HepG2 (cell line): ENCODE results near the gene AHCY. TPM values are rescaled to one million over a fixed set of nuclear protein-coding genes. Genes with fewer than 3 reads are reported as not detected.

Source experiments
- ESRRA ChIP-seq: sonication (generic); formaldehyde crosslinking; IDR thresholded peaks from 2 replicates; pipeline ENCODE4 v1.5.1; 2020; ENCODE audit warnings: mild to moderate bottlenecking, low read depth, missing genetic modification reagents
- FOSL1 ChIP-seq: sonication (generic); formaldehyde crosslinking; IDR thresholded peaks from 2 replicates; pipeline ENCODE4 v1.9.0; 2021; ENCODE audit warnings: missing genetic modification reagents, borderline replicate concordance
- FOSL2 ChIP-seq: sonication (generic); formaldehyde crosslinking; IDR thresholded peaks from 2 replicates; pipeline ENCODE4 v1.4.0; 2020; ENCODE audit warnings: missing genetic modification reagents
- FOXA1 ChIP-seq, 2 experiments: fragments of 450-650 bp in 1 of 2; sonication (generic) in 1 of 2; formaldehyde crosslinking in 1 of 2; IDR thresholded peaks; 2 replicates each; pipeline versions ENCODE4 v1.4.0 to v1.6.1; 2016 to 2020; ENCODE audit warnings: missing genetic modification reagents in 1 of 2
- HCFC1 ChIP-seq: fragments of 150-350 bp; IDR thresholded peaks from 2 replicates; pipeline ENCODE4 v1.6.1; 2014; ENCODE audit warnings: low read depth, low read length
- HNRNPUL1 ChIP-seq: fragments of 200-400 bp; formaldehyde crosslinking; IDR thresholded peaks from 2 replicates; pipeline ENCODE4 v1.6.1; 2017; ENCODE audit warnings: low read depth, mild to moderate bottlenecking, low read length, moderate library complexity
- KAT7 ChIP-seq: IDR thresholded peaks from 2 replicates; pipeline ENCODE4 v1.6.1; 2018; ENCODE audit warnings: borderline replicate concordance, missing compliant biosample characterization
- NAIF1 ChIP-seq: sonication (generic); formaldehyde crosslinking; IDR thresholded peaks from 2 replicates; pipeline ENCODE4 v1.5.0; 2020; ENCODE audit warnings: mild to moderate bottlenecking, missing genetic modification reagents, borderline replicate concordance
- SKI ChIP-seq: fragments of 450-650 bp; IDR thresholded peaks from one replicate; pipeline ENCODE4 v1.6.1; 2018; ENCODE audit warnings: mild to moderate bottlenecking; ENCODE audit not compliant: partially characterized antibody
- TBP ChIP-seq: sonication (generic); formaldehyde crosslinking; IDR thresholded peaks from 2 replicates; pipeline ENCODE4 v1.5.0; 2020; ENCODE audit warnings: missing genetic modification reagents
- ZKSCAN8 ChIP-seq: IDR thresholded peaks from 2 replicates; pipeline ENCODE4 v1.6.1; 2016; ENCODE audit warnings: borderline replicate concordance, missing genetic modification reagents, missing compliant biosample characterization
- ZMYM2 ChIP-seq: sonication (generic); formaldehyde crosslinking; IDR thresholded peaks from 2 replicates; pipeline ENCODE4 v1.8.0; 2022; ENCODE audit warnings: mild to moderate bottlenecking, missing genetic modification reagents
- ZMYM4 ChIP-seq: sonication (generic); formaldehyde crosslinking; IDR thresholded peaks from 2 replicates; pipeline ENCODE4 v1.8.1; 2023; ENCODE audit warnings: mild to moderate bottlenecking, missing genetic modification reagents
- ZNF3 ChIP-seq: IDR thresholded peaks from 2 replicates; pipeline ENCODE4 v1.7.0; 2017; ENCODE audit warnings: inconsistent platforms
- ZNF441 ChIP-seq: sonication (generic); formaldehyde crosslinking; IDR thresholded peaks from 2 replicates; pipeline ENCODE4 v1.7.0; 2021; ENCODE audit warnings: missing genetic modification reagents, borderline replicate concordance
- ZNF460 ChIP-seq: sonication (generic); formaldehyde crosslinking; IDR thresholded peaks from 2 replicates; pipeline ENCODE4 v1.5.1; 2020; ENCODE audit warnings: missing genetic modification reagents, mild to moderate bottlenecking, borderline replicate concordance
- ZNF780A ChIP-seq: sonication (generic); formaldehyde crosslinking; IDR thresholded peaks from 2 replicates; pipeline ENCODE4 v1.8.0; 2022; ENCODE audit warnings: mild to moderate bottlenecking, missing genetic modification reagents, moderate library complexity
- ZSCAN30 ChIP-seq: sonication (generic); formaldehyde crosslinking; IDR thresholded peaks from 2 replicates; pipeline ENCODE4 v1.5.0; 2020; ENCODE audit warnings: mild to moderate bottlenecking, missing genetic modification reagents
- polyA plus RNA-seq, 8 experiments: library from polyadenylated mRNA; depleted of rRNA in 3 of 8; stranded (reverse) in 7 of 8; unstranded in 1 of 8; fragments of >200 nt; fragmentation: Illumina TruSeq in 4 of 8; extraction: Trizol in 4 of 8; gene quantifications; 2 replicates each; pipeline versions ENCODE4 v1.2.1 to v1.2.3, GENCODE V29; 2011 to 2016; ENCODE audit warnings: low read depth in 4 of 8, missing spikeins in 1 of 8, mixed read lengths in 1 of 8; ENCODE audit not compliant: insufficient read depth in 1 of 8
- total RNA-seq, 5 experiments: library from RNA; depleted of rRNA; stranded (reverse); fragments of >200 nt; fragmentation: Illumina TruSeq; extraction: Trizol; gene quantifications; 2 replicates each; pipeline ENCODE4 v1.2.3, GENCODE V29; 2016; ENCODE audit warnings: low read depth in 1 of 5
- TF ChIP-seq, protein P1 (sequence below): fragments of 450-650 bp; IDR thresholded peaks from 2 replicates; pipeline ENCODE4 v1.6.1; 2017; ENCODE audit warnings: mild to moderate bottlenecking
- TF ChIP-seq, protein P2 (sequence below), 2 experiments: fragments of 450-650 bp in 1 of 2; sonication (generic) in 1 of 2; formaldehyde crosslinking; IDR thresholded peaks; 2 replicates each; pipeline versions ENCODE4 v1.5.0 to v1.8.0; 2020 to 2022; ENCODE audit warnings: mild to moderate bottlenecking in 1 of 2, missing genetic modification reagents in 1 of 2
- TF ChIP-seq, protein P3 (sequence below): sonication (generic); formaldehyde crosslinking; IDR thresholded peaks from 2 replicates; pipeline ENCODE4 v1.4.0; 2020; ENCODE audit warnings: missing genetic modification reagents
- TF ChIP-seq, protein P4 (sequence below): sonication (generic); formaldehyde crosslinking; IDR thresholded peaks from 2 replicates; pipeline ENCODE4 v1.5.0; 2020; ENCODE audit warnings: mild to moderate bottlenecking, missing genetic modification reagents
- TF ChIP-seq, protein P5 (sequence below): IDR thresholded peaks from 2 replicates; pipeline ENCODE4 v1.6.1; 2016; ENCODE audit warnings: mild to moderate bottlenecking

The AHCY gene
- total and polyA plus RNA-seq, 2 of the 13 experiments (the other 11 are each of a cell fraction or from before 2014, with no cell fraction given) = 407 to 419 TPM

DNA sequence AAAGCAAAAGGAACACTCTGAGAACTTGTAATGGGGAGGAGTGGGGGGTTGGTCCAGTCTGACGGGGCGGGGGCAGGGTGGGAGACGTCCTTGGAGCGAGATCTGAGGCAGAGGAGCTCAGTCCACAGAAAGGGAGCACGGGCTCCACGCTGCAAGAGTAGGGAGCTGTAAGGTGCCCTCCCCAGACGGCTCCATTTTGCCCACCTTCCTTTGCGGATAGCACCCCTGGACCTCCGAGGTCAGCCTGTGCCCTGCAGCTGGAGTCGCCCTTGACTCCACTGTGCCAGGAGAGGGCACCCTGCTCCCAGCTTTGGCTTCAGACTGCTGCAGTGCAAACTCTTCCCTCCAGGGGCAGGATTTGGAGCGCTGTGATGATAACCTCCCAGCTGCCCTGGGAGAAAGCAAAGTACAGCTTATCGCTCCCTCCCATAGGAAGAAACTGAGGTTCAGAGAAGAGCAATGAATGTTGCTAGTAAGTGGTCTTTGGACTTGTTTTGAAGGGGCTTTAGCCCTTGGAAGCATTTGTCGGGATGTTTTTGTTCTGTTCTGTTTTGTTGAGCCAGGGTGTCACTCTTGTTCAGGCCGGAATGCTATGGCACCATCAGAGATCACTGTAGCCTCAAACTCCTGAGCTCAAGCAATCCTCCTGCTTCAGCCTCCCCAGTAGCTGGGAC, 9.5 kb upstream of the AHCY start (continued):
- TF ChIP-seq KAT7 (peak; percentile 84; the same call in 1 of the 2 replicates), ZMYM4 (CRISPR knock-in tag) (peak; percentile 96), ZSCAN30 (no peak), FOXA1 (IDR thresholded peaks at IDR 0.05) (no peak), FOXA1 (CRISPR knock-in tag; IDR thresholded peaks at IDR 0.05) (peak; percentile 71), ZNF3 (CRISPR knock-in tag) (no peak), NAIF1 (CRISPR knock-in tag) (no peak), ZKSCAN8 (CRISPR knock-in tag) (peak; percentile 90), HNRNPUL1 (no peak), ZNF780A (CRISPR knock-in tag) (no peak), ZNF441 (peak; percentile 55; the same call in 1 of the 2 replicates), ZNF460 (no peak; the same call in 1 of the 2 replicates), SKI (peak; percentile 72), FOSL1 (CRISPR knock-in tag) (no peak), TBP (no peak), HCFC1 (peak; percentile 32; the same call in 1 of the 2 replicates), FOSL2 (CRISPR knock-in tag) (peak; percentile 87), ESRRA (CRISPR knock-in tag) (peak; percentile 85), ZMYM2 (peak; percentile 14; the same call in 1 of the 2 replicates)
- TF ChIP-seq, protein P1, sequence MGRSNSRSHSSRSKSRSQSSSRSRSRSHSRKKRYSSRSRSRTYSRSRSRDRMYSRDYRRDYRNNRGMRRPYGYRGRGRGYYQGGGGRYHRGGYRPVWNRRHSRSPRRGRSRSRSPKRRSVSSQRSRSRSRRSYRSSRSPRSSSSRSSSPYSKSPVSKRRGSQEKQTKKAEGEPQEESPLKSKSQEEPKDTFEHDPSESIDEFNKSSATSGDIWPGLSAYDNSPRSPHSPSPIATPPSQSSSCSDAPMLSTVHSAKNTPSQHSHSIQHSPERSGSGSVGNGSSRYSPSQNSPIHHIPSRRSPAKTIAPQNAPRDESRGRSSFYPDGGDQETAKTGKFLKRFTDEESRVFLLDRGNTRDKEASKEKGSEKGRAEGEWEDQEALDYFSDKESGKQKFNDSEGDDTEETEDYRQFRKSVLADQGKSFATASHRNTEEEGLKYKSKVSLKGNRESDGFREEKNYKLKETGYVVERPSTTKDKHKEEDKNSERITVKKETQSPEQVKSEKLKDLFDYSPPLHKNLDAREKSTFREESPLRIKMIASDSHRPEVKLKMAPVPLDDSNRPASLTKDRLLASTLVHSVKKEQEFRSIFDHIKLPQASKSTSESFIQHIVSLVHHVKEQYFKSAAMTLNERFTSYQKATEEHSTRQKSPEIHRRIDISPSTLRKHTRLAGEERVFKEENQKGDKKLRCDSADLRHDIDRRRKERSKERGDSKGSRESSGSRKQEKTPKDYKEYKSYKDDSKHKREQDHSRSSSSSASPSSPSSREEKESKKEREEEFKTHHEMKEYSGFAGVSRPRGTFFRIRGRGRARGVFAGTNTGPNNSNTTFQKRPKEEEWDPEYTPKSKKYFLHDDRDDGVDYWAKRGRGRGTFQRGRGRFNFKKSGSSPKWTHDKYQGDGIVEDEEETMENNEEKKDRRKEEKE = no peak
- TF ChIP-seq, protein P2, sequence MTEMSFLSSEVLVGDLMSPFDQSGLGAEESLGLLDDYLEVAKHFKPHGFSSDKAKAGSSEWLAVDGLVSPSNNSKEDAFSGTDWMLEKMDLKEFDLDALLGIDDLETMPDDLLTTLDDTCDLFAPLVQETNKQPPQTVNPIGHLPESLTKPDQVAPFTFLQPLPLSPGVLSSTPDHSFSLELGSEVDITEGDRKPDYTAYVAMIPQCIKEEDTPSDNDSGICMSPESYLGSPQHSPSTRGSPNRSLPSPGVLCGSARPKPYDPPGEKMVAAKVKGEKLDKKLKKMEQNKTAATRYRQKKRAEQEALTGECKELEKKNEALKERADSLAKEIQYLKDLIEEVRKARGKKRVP (CRISPR knock-in tag; IDR thresholded peaks at IDR 0.05) = no peak
- TF ChIP-seq, protein P3, sequence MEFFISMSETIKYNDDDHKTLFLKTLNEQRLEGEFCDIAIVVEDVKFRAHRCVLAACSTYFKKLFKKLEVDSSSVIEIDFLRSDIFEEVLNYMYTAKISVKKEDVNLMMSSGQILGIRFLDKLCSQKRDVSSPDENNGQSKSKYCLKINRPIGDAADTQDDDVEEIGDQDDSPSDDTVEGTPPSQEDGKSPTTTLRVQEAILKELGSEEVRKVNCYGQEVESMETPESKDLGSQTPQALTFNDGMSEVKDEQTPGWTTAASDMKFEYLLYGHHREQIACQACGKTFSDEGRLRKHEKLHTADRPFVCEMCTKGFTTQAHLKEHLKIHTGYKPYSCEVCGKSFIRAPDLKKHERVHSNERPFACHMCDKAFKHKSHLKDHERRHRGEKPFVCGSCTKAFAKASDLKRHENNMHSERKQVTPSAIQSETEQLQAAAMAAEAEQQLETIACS = no peak
- TF ChIP-seq, protein P4, sequence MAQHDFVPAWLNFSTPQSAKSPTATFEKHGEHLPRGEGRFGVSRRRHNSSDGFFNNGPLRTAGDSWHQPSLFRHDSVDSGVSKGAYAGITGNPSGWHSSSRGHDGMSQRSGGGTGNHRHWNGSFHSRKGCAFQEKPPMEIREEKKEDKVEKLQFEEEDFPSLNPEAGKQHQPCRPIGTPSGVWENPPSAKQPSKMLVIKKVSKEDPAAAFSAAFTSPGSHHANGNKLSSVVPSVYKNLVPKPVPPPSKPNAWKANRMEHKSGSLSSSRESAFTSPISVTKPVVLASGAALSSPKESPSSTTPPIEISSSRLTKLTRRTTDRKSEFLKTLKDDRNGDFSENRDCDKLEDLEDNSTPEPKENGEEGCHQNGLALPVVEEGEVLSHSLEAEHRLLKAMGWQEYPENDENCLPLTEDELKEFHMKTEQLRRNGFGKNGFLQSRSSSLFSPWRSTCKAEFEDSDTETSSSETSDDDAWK = no peak
- TF ChIP-seq, protein P5, sequence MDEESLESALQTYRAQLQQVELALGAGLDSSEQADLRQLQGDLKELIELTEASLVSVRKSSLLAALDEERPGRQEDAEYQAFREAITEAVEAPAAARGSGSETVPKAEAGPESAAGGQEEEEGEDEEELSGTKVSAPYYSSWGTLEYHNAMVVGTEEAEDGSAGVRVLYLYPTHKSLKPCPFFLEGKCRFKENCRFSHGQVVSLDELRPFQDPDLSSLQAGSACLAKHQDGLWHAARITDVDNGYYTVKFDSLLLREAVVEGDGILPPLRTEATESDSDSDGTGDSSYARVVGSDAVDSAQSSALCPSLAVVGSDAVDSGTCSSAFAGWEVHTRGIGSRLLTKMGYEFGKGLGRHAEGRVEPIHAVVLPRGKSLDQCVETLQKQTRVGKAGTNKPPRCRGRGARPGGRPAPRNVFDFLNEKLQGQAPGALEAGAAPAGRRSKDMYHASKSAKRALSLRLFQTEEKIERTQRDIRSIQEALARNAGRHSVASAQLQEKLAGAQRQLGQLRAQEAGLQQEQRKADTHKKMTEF (CRISPR knock-in tag) = peak; percentile 94
